OCI-LY1 (cell line): ENCODE measurements around the gene METTL2A.
"Not testable (repeated sequence)": the region's sequence is repeated elsewhere in the genome, so short reads cannot be mapped to it uniquely, and the experiment has no call there.

ENCODE experiments used
- H2AFZ ChIP-seq: fragments of 200-600 bp; sonication (generic), shearing (Covaris generic); 2 replicates; pipeline ENCODE4 v1.6.0; 2014; ENCODE audit warnings: antibody characterized with exemption, mild to moderate bottlenecking, low read length
- H3F3A ChIP-seq: fragments of 200-600 bp; sonication (generic), shearing (Covaris generic); 2 replicates; pipeline ENCODE4 v1.6.0; 2014; ENCODE audit warnings: mild to moderate bottlenecking, antibody characterized with exemption, low read length, moderate library complexity; ENCODE audit not compliant: insufficient read depth
- H3K27ac ChIP-seq: fragments of 200-600 bp; sonication (generic); 2 replicates; pipeline ENCODE4 v1.5.1; 2014; ENCODE audit warnings: low read length, mixed run types, mild to moderate bottlenecking, low read depth; ENCODE audit not compliant: poor library complexity, severe bottlenecking
- H3K27me3 ChIP-seq: fragments of 200-600 bp; sonication (generic); 2 replicates; pipeline ENCODE4 v1.6.0; 2014; ENCODE audit warnings: antibody characterized with exemption, mild to moderate bottlenecking, low read length, moderate library complexity; ENCODE audit not compliant: insufficient read depth
- H3K36me3 ChIP-seq: fragments of 200-600 bp; sonication (generic); 2 replicates; pipeline ENCODE4 v1.6.1; 2014; ENCODE audit warnings: mild to moderate bottlenecking, antibody characterized with exemption, low read length, moderate library complexity, mixed read lengths; ENCODE audit not compliant: insufficient read depth
- H3K4me1 ChIP-seq: fragments of 200-600 bp; sonication (generic); 2 replicates; pipeline ENCODE4 v1.5.1; 2014; ENCODE audit warnings: mild to moderate bottlenecking, low read length, moderate library complexity; ENCODE audit not compliant: insufficient read depth, severe bottlenecking
- H3K4me2 ChIP-seq: fragments of 200-600 bp; sonication (generic), shearing (Covaris generic); 2 replicates; pipeline ENCODE4 v1.6.1; 2014; ENCODE audit warnings: low read length
- H3K4me3 ChIP-seq: fragments of 200-600 bp; sonication (generic); 2 replicates; pipeline ENCODE4 v1.5.1; 2014; ENCODE audit warnings: low read length, low read depth, mild to moderate bottlenecking, mixed read lengths; ENCODE audit not compliant: poor library complexity, severe bottlenecking
- H3K79me2 ChIP-seq: fragments of 200-600 bp; shearing (Covaris generic); 2 replicates; pipeline ENCODE4 v1.6.1; 2016; ENCODE audit warnings: mixed run types, low read length, mixed read lengths; ENCODE audit not compliant: insufficient read depth
- H3K9ac ChIP-seq: fragments of 200-600 bp; sonication (generic), shearing (Covaris generic); 2 replicates; pipeline ENCODE4 v1.6.1; 2014; ENCODE audit warnings: mild to moderate bottlenecking, low read length, mixed read lengths
- H3K9me2 ChIP-seq: fragments of 200-600 bp; sonication (generic), shearing (Covaris generic); 2 replicates; pipeline ENCODE4 v1.6.1; 2014; ENCODE audit warnings: low read depth, mild to moderate bottlenecking, low read length, mixed read lengths
- H3K9me3 ChIP-seq: fragments of 200-600 bp; shearing (Covaris generic); 2 replicates; pipeline ENCODE4 v1.6.1; 2014; ENCODE audit warnings: low read length, mixed read lengths
- H4K20me1 ChIP-seq: fragments of 200-600 bp; sonication (generic), shearing (Covaris generic); 2 replicates; pipeline ENCODE4 v1.6.0; 2016; ENCODE audit warnings: mild to moderate bottlenecking, low read length; ENCODE audit not compliant: insufficient read depth
- CTCF ChIP-seq: fragments of 200-600 bp; sonication (generic), shearing (Covaris generic); IDR thresholded peaks from 2 replicates; pipeline ENCODE4 v1.5.1; 2017; ENCODE audit warnings: mild to moderate bottlenecking, antibody characterized with exemption, low read length, moderate library complexity, mixed read lengths
- EZH2 ChIP-seq: fragments of 200-600 bp; sonication (generic), shearing (Covaris generic); IDR thresholded peaks from 2 replicates; pipeline ENCODE4 v1.8.0; 2017; ENCODE audit warnings: borderline replicate concordance, mixed run types, mild to moderate bottlenecking, antibody characterized with exemption, low read length, moderate library complexity, mixed read lengths

METTL2A gene

GRCh38 chr17:62423647-62424461 lies at the start of gene METTL2A:
METTL2A (plus strand) TSS chr17:62423897; CDS start chr17:62423903, 6 bp downstream.
- Histone ChIP-seq H3K4me1 (peaks cover 17% of the 10 kb centered on the region), H3K36me3 (peaks cover 21% of the 10 kb centered on the region), H3K79me2 (peaks cover 11% of the 10 kb centered on the region), H3K4me2 (peak within 1 kb of the TSS; percentile 74), H3K27ac (peak within 1 kb of the TSS; percentile 71), H3K4me3 (peak within 1 kb of the TSS; percentile 77), H3K9ac (peak within 1 kb of the TSS; percentile 81)
- H3F3A ChIP-seq, H3K9me3 ChIP-seq, H4K20me1 ChIP-seq, H3K9me2 ChIP-seq, H2AFZ ChIP-seq, H3K27me3 ChIP-seq: not testable (repeated sequence)

- H3K9ac ChIP-seq = no peak within 1 kb of the TSS
- H3K79me2 ChIP-seq = no peaks in the 10 kb centered on the region
- H3K9me2 ChIP-seq = no peaks in the 10 kb centered on the region
- no peaks in the 10 kb centered on the region for H3K9me3 ChIP-seq
- H3K36me3 ChIP-seq = no peaks in the 10 kb centered on the region
- H3K4me1 ChIP-seq = no peaks in the 10 kb centered on the region
- TF ChIP-seq CTCF (no peak), EZH2 (no peak)
- no peak within 1 kb of the TSS for H3K4me3 ChIP-seq
- no peaks in the 10 kb centered on the region for H4K20me1 ChIP-seq
- no peaks in the 10 kb centered on the region for H3F3A ChIP-seq
- H3K27me3 ChIP-seq = no peaks in the 10 kb centered on the region
- no peak within 1 kb of the TSS for H3K27ac ChIP-seq
- no peak within 1 kb of the TSS for H3K4me2 ChIP-seq
- no peak within 1 kb of the TSS for H2AFZ ChIP-seq
Measured at GRCh38 chr17:62380253-62380652, 43.4 kb upstream of the METTL2A start, which contains the start of gene EFCAB3. EFCAB3 (plus strand) TSS chr17:62380553; CDS start chr17:62382980, 2,427 bp downstream.

GRCh38 chr17:62381561-62381960 lies 42.1 kb upstream of the METTL2A start:
- Histone ChIP-seq H3K4me1 (no peaks in the 10 kb centered on the region), H3K27me3 (no peaks in the 10 kb centered on the region), H2AFZ (no peak overlapping the region), H3F3A (no peaks in the 10 kb centered on the region), H3K9me2 (no peaks in the 10 kb centered on the region), H3K4me3 (no peak overlapping the region), H4K20me1 (no peaks in the 10 kb centered on the region), H3K36me3 (no peaks in the 10 kb centered on the region), H3K4me2 (no peak overlapping the region), H3K9me3 (no peaks in the 10 kb centered on the region), H3K27ac (no peak overlapping the region), H3K79me2 (no peaks in the 10 kb centered on the region), H3K9ac (no peak overlapping the region)
- TF ChIP-seq EZH2 = no peak
- TF ChIP-seq CTCF = no peak
